Mesenteric fat pad (tissue), 1 donor: ENCODE data around the gene NDUFB7. TPM values are rescaled to one million over a fixed set of nuclear protein-coding genes. Genes with fewer than 3 reads are reported as not detected.
"Not testable (repeated sequence)": the region's sequence is repeated elsewhere in the genome, so short reads cannot be mapped to it uniquely, and the experiment has no call there.

Experiments used
- DNase-seq: peaks from one replicate; pipeline ENCODE4 v3.0.0-alpha.2; 2020; ENCODE audit warnings: low spot score
- total RNA-seq: library from RNA; stranded (reverse); fragmentation: NEBNext Ultra II Directional; extraction: Animal tissue kit (Norgen Biotek cat#: 25700); gene quantifications from one replicate; pipeline ENCODE4 v1.2.1, GENCODE V29; 2021
- donor health status: DM: yes; HTN: yes; CAD: no.

The NDUFB7 gene
- total RNA-seq, 1 donor from 2014 or later: 181 TPM

GRCh38 chr19:14553939-14554243 is 18.0 kb downstream of the NDUFB7 start:
- no peak for DNase-seq

GRCh38 chr19:14553042-14553938 is 18.6 kb downstream of the NDUFB7 start:
- DNase-seq: no peak

- not testable (repeated sequence) for DNase-seq
Measured at GRCh38 chr19:14552006-14552360, 19.9 kb downstream of the NDUFB7 start.

- DNase-seq: not testable (repeated sequence)
Measured at GRCh38 chr19:14551134-14552005, 20.5 kb downstream of the NDUFB7 start.

GRCh38 chr19:14550201-14550754 is 21.6 kb downstream of the NDUFB7 start:
- no peak for DNase-seq

GRCh38 chr19:14545716-14546082 is 26.2 kb downstream of the NDUFB7 start:
- DNase-seq: no peak

GRCh38 chr19:14544977-14545715 is 26.7 kb downstream of the NDUFB7 start:
- DNase-seq: no peak

- no peak for DNase-seq
Measured at GRCh38 chr19:14544047-14544446, 27.8 kb downstream of the NDUFB7 start.

- DNase-seq: no peak
Measured at GRCh38 chr19:14542711-14543328, 29.0 kb downstream of the NDUFB7 start.

- DNase-seq: not testable (repeated sequence)
Measured at GRCh38 chr19:14541979-14542378, 29.9 kb downstream of the NDUFB7 start.

GRCh38 chr19:14540741-14541525 is 30.9 kb downstream of the NDUFB7 start:
- no peak for DNase-seq

GRCh38 chr19:14536926-14537692 is 34.8 kb downstream of the NDUFB7 start:
- DNase-seq: no peak

- no peak for DNase-seq
Measured at GRCh38 chr19:14533450-14533849, 38.4 kb downstream of the NDUFB7 start.

GRCh38 chr19:14530506-14530905 is 41.4 kb downstream of the NDUFB7 start:
- no peak for DNase-seq

GRCh38 chr19:14530005-14530348 is 41.9 kb downstream of the NDUFB7 start:
- peak; percentile 93 for DNase-seq

- peak; percentile 99 for DNase-seq
Measured at GRCh38 chr19:14529254-14530004, 42.4 kb downstream of the NDUFB7 start, which contains the start of gene TECR. Gene TECR (plus strand): TSS chr19:14529594. CDS start chr19:14529697, 103 bp downstream.

- DNase-seq: no peak
Measured at GRCh38 chr19:14528419-14529253, 43.2 kb downstream of the NDUFB7 start.

- DNase-seq: no peak
Measured at GRCh38 chr19:14526423-14526822, 45.4 kb downstream of the NDUFB7 start.
